A549 (cell line): ENCODE measurements around the gene METTL23. TPM values are rescaled to one million over a fixed set of nuclear protein-coding genes. Genes with fewer than 3 reads are reported as not detected.
A peak's percentile ranks its signal among the peaks of the same experiment; 100 is the strongest.

Experiments used
- ATAC-seq, 2 experiments: fragments of 200-7000 bp in 1 of 2; fragments of >200 bp in 1 of 2; cut with Nextera tagmentation in 1 of 2; cut with Tn5 transposase in 1 of 2; 3 replicates each; pipeline versions ENCODE4 v1.8.0 to v1.9.1; 2018 to 2020; ENCODE audit warnings: mild to moderate bottlenecking in 1 of 2, moderate library complexity in 1 of 2
- CTCF ChIA-PET: fragments of 300-600 bp; sonication (Branson Sonifier 250); formaldehyde crosslinking; extraction: SDS; loops from one replicate; lab custom pipeline; 2021; ENCODE audit warnings: antibody characterized with exemption, inconsistent platforms; lab: Yijun Ruan, JAX
- POLR2A ChIA-PET: fragments of 350-600 bp; formaldehyde crosslinking; extraction: SDS; loops from one replicate; lab custom pipeline; 2021; ENCODE audit warnings: antibody characterized with exemption, inconsistent platforms; lab: Yijun Ruan, JAX
- DNase-seq, 2 experiments: peaks; one replicate each; pipeline versions ENCODE4 v3.0.0 to v3.0.0-alpha.2; 2011 to 2016; ENCODE audit warnings: low read depth in 1 of 2, low spot score in 1 of 2
- FAIRE-seq: peaks from 2 replicates; lab custom pipeline; 2011; peaks lifted over from hg19 to GRCh38; lab: Jason Lieb, UNC
- H3K27ac ChIP-seq, 2 experiments: fragments of >200 bp; sonication (Bioruptor Twin); formaldehyde crosslinking; 3 replicates each; pipeline ENCODE4 v1.5.1; 2016 to 2017
- H3K4me1 ChIP-seq: fragments of >200 bp; sonication (Bioruptor Twin); formaldehyde crosslinking; 3 replicates; pipeline ENCODE4 v1.6.1; 2016
- H3K4me2 ChIP-seq: fragments of >200 bp; sonication (Bioruptor Twin); formaldehyde crosslinking; 3 replicates; pipeline ENCODE4 v1.6.1; 2016
- H3K4me3 ChIP-seq: fragments of >200 bp; sonication (Bioruptor Twin); formaldehyde crosslinking; 3 replicates; pipeline ENCODE4 v1.5.1; 2016
- H3K9me3 ChIP-seq: fragments of >200 bp; sonication (Bioruptor Twin); formaldehyde crosslinking; 3 replicates; pipeline ENCODE4 v1.6.1; 2016
- CBX2 ChIP-seq: fragments of 200-600 bp; sonication (generic); IDR thresholded peaks from 2 replicates; pipeline ENCODE4 v1.6.1; 2016; ENCODE audit warnings: low read depth, mild to moderate bottlenecking, borderline replicate concordance
- CHD4 ChIP-seq: fragments of 200-600 bp; sonication (generic); IDR thresholded peaks from 2 replicates; pipeline ENCODE4 v1.6.1; 2016; ENCODE audit warnings: antibody characterized with exemption, mild to moderate bottlenecking, borderline replicate concordance
- CTCF ChIP-seq: fragments of >200 bp; sonication (Bioruptor Twin); formaldehyde crosslinking; IDR thresholded peaks from 3 replicates; pipeline ENCODE4 v1.5.1; 2016
- EHF ChIP-seq: fragments of 250-450 bp; sonication (Bioruptor Pico); IDR thresholded peaks from 2 replicates; pipeline ENCODE4 v1.5.0; 2020; ENCODE audit warnings: mild to moderate bottlenecking
- EHMT2 ChIP-seq: fragments of 200-600 bp; sonication (generic); IDR thresholded peaks from 2 replicates; pipeline ENCODE4 v1.6.1; 2016; ENCODE audit warnings: antibody characterized with exemption, low read depth, mild to moderate bottlenecking, moderate library complexity
- ELK1 ChIP-seq: fragments of 150-350 bp; IDR thresholded peaks from 2 replicates; pipeline ENCODE4 v1.6.1; 2014; ENCODE audit warnings: low read depth, mild to moderate bottlenecking, low read length
- EP300 ChIP-seq, 2 experiments: fragments of >200 bp; sonication (Bioruptor Twin); formaldehyde crosslinking; IDR thresholded peaks; 2 replicates in 1 of 2; 3 replicates in 1 of 2; pipeline ENCODE4 v1.6.1; 2016 to 2017
- ESRRA ChIP-seq: fragments of 150-350 bp; IDR thresholded peaks from 2 replicates; pipeline ENCODE4 v1.6.1; 2014; ENCODE audit warnings: mild to moderate bottlenecking, low read length, borderline replicate concordance
- FOSB ChIP-seq: fragments of 250-450 bp; sonication (Bioruptor Pico); IDR thresholded peaks from 2 replicates; pipeline ENCODE4 v1.5.0; 2020; ENCODE audit warnings: mild to moderate bottlenecking, moderate library complexity
- HDAC2 ChIP-seq: fragments of 200-600 bp; sonication (generic); IDR thresholded peaks from 2 replicates; pipeline ENCODE4 v1.6.1; 2016
- HOXB5 ChIP-seq: fragments of 250-450 bp; sonication (Bioruptor Pico); IDR thresholded peaks from 2 replicates; pipeline ENCODE4 v1.5.0; 2020; ENCODE audit warnings: mild to moderate bottlenecking, moderate library complexity
- JUN ChIP-seq, 2 experiments: fragments of >200 bp; sonication (Bioruptor Twin); formaldehyde crosslinking; IDR thresholded peaks; 2 replicates in 1 of 2; 3 replicates in 1 of 2; pipeline ENCODE4 v1.6.1; 2016 to 2017
- JUNB ChIP-seq: fragments of >200 bp; sonication (Bioruptor Twin); formaldehyde crosslinking; IDR thresholded peaks from 2 replicates; pipeline ENCODE4 v1.6.1; 2016
- MAFK ChIP-seq: fragments of 450-650 bp; IDR thresholded peaks from 2 replicates; pipeline ENCODE4 v1.6.1; 2014; ENCODE audit not compliant: partially characterized antibody
- MYC ChIP-seq: IDR thresholded peaks from 2 replicates; pipeline ENCODE4 v1.6.1; 2012; ENCODE audit warnings: mild to moderate bottlenecking, inconsistent platforms, low read length, improper control_type of control experiment, borderline replicate concordance
- NFE2L2 ChIP-seq: fragments of 150-350 bp; conservative IDR thresholded peaks from 2 replicates; pipeline ENCODE4 v1.6.1; 2014; ENCODE audit warnings: low read length
- POLR2A ChIP-seq: IDR thresholded peaks from 2 replicates; pipeline ENCODE4 v1.6.1; 2012; ENCODE audit warnings: mild to moderate bottlenecking, low read length
- RAD21 ChIP-seq, 2 experiments: fragments of >200 bp in 1 of 2; sonication (Bioruptor Twin) in 1 of 2; formaldehyde crosslinking in 1 of 2; IDR thresholded peaks in 1 of 2; conservative IDR thresholded peaks in 1 of 2; 2 replicates in 1 of 2; 3 replicates in 1 of 2; pipeline ENCODE4 v1.6.1; 2012 to 2018; ENCODE audit warnings: inconsistent platforms in 1 of 2
- RARB ChIP-seq: fragments of 250-450 bp; sonication (Bioruptor Pico); IDR thresholded peaks from 2 replicates; pipeline ENCODE4 v1.8.0; 2021; ENCODE audit warnings: mild to moderate bottlenecking, moderate library complexity
- REST ChIP-seq: fragments of 200-600 bp; sonication (generic); IDR thresholded peaks from 2 replicates; pipeline ENCODE4 v1.6.1; 2016; ENCODE audit warnings: antibody characterized with exemption, mild to moderate bottlenecking, moderate library complexity
- RNF2 ChIP-seq: fragments of 200-600 bp; sonication (generic); IDR thresholded peaks from 2 replicates; pipeline ENCODE4 v1.6.1; 2016; ENCODE audit warnings: low read depth, mild to moderate bottlenecking, antibody characterized with exemption, moderate library complexity, borderline replicate concordance
- SREBF2 ChIP-seq: fragments of 450-650 bp; IDR thresholded peaks from 2 replicates; pipeline ENCODE4 v1.6.1; 2014; ENCODE audit warnings: mild to moderate bottlenecking, moderate library complexity
- TFCP2L1 ChIP-seq: fragments of 250-450 bp; sonication (Bioruptor Pico); IDR thresholded peaks from 2 replicates; pipeline ENCODE4 v1.5.0; 2021; ENCODE audit warnings: mild to moderate bottlenecking
- TP53 ChIP-seq: fragments of 250-450 bp; sonication (Bioruptor Pico); IDR thresholded peaks from 2 replicates; pipeline ENCODE4 v1.5.0; 2021; ENCODE audit warnings: mild to moderate bottlenecking, moderate library complexity
- USF2 ChIP-seq: fragments of 450-650 bp; IDR thresholded peaks from 2 replicates; pipeline ENCODE4 v1.6.1; 2014; ENCODE audit warnings: antibody characterized with exemption
- ZSCAN20 ChIP-seq: fragments of 250-450 bp; sonication (Bioruptor Pico); IDR thresholded peaks from 2 replicates; pipeline ENCODE4 v1.8.0; 2022; ENCODE audit warnings: mild to moderate bottlenecking, moderate library complexity
- WGBS: methylation state at CpG from one replicate; pipeline ENCODE4 v1.1.6; 2017; ENCODE audit errors: missing lambda C conversion rate; 5-methylcytosine and 5-hydroxymethylcytosine counted together
- polyA plus RNA-seq, 4 experiments: library from polyadenylated mRNA; depleted of rRNA in 3 of 4; stranded (reverse); fragments of >200 nt; fragmentation: RNase III in 1 of 4; extraction: RNeasy Plus Mini Kit Qiagen cat#74134 plus additional on column Dnase treatment in 1 of 4; gene quantifications; 2 replicates in 3 of 4; 3 replicates in 1 of 4; pipeline ENCODE4 v1.2.3, GENCODE V29; 2011 to 2017

METTL23 gene
- polyA plus RNA-seq, 2 of the 4 experiments (the other 2 are of a cell fraction), result 64.9 to 120 TPM

DNA sequence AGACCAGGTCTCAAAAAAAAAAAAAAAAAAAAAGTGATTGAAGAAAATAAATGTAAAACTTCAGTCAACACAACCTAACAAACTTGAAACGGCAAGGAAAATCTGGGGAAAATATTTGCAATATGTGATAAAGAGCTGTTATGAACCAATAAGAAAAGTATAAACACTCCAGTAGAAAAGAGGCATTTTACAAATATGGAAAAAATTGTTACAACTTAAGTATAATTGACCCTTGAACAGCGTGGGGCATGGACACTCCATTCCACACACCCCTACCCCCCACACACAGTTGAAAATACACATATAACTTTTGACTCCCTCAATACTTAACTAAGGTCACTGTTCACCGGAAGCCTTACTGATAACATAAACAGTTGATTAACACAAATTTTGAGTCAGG is 31.9 kb downstream of the METTL23 start:
- DNase-seq, result no peak
- no peak for FAIRE-seq
- Histone ChIP-seq H3K27ac (no peak overlapping the region), H3K4me1 (no peaks in the 10 kb centered on the region), H3K4me3 (no peak overlapping the region), H3K4me2 (no peak overlapping the region), H3K9me3 (peaks cover 6% of the 10 kb centered on the region; the same call in 1 of the 3 replicates)
- CTCF ChIA-PET, result interaction anchor here (0.6 to 2.3 kb wide), 7 partner anchors 10 to 165 kb away, joined by 3 to 6 read pairs (median 4); partner anchors contain the start of gene MGAT5B
- TF ChIP-seq NFE2L2 (no peak), EP300 (IDR thresholded peaks at IDR 0.05) (no peak), CBX2 (no peak), JUNB (no peak), ELK1 (no peak), JUN (IDR thresholded peaks at IDR 0.05) (no peak), ESRRA (no peak), EHMT2 (no peak), RNF2 (no peak), MAFK (no peak), CHD4 (no peak), FOSB (no peak), HDAC2 (no peak), USF2 (no peak), EHF (CRISPR knock-in tag) (no peak), RAD21 (conservative IDR thresholded peaks at IDR 0.05 in 1 of 2, IDR thresholded peaks at IDR 0.05 in 1 of 2) (no peak)
- WGBS, result 90% methylated on average over 3 of the region's 3 CpGs
- ATAC-seq, result no peak
- POLR2A ChIA-PET, result no interaction called here

DNA sequence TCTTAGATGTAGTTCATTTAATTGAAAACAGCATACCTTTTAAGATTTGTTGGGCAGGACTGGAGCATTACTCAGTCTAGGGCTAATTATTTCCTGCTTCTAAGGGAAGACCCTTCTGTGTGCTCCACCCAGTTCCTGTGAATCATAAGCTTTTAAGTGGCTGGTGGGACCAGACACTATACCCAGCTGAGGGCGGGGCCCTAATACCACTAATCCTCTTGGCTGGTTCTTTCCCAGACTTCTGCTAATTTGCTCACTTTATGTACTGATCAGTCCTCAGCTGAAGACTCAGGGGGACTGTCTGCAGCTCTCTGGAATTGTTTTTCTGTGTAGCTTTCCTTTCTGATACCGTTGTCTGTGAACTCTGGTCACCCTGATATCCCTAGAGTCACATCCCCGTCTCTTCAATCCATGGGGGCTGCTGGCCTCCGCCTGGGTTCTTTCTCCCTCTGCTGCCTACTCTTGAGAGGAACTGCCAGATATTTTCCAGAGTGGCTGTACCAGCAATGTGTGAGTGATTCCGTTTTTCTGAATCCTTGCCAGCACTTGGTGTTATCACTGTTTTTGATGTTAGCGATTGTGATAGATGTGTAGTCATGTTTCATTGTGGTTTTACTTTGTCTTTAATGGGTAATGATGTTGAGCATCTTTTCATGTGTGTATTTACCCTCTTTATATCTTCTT is 46.3 kb downstream of the METTL23 start:
- ChIA-PET POLR2A (interaction anchor here (0.6 kb wide), 2 partner anchors 10 to 22 kb away, joined by 5 to 6 read pairs; no protein-coding TSS in a partner anchor), CTCF (interaction anchor here (0.7 to 2.5 kb wide), 4 partner anchors 9 to 95 kb away, joined by 3 to 9 read pairs (median 3); partner anchors contain the start of genes JMJD6, METTL23 and MGAT5B)
- 83% methylated on average over 6 of the region's 6 CpGs for WGBS
- peak; percentile 43 to 84; a peak in 4 of 6 replicates for ATAC-seq
- Histone ChIP-seq H3K27ac (peak overlapping the region in 1 of 2 experiments; percentile 40; a peak in 2 of 6 replicates), H3K4me3 (no peak overlapping the region), H3K4me1 (peaks cover 6% of the 10 kb centered on the region; the same call in 2 of the 3 replicates), H3K9me3 (no peaks in the 10 kb centered on the region), H3K4me2 (peak overlapping the region; percentile 11; the same call in 1 of the 3 replicates)
- no peak for FAIRE-seq
- DNase-seq, result peak in 1 of 2 experiments; percentile 55
- TF ChIP-seq RARB (CRISPR knock-in tag), result no peak
- no peak for TF ChIP-seq EHMT2

GRCh38 chr17:76775021-76775600 is 48.5 kb downstream of the METTL23 start:
- H3K4me3 ChIP-seq, result no peak overlapping the region
- H3K4me1 ChIP-seq, result peaks cover 6% of the 10 kb centered on the region; the same call in 2 of the 3 replicates
- FAIRE-seq, result no peak
- no peak overlapping the region for H3K4me2 ChIP-seq
- 86% methylated on average over 10 of the region's 10 CpGs for WGBS
- ATAC-seq, result no peak
- ChIA-PET CTCF (interaction anchor here (1.1 kb wide), 1 partner anchor 291 kb away, joined by 4 read pairs; no protein-coding TSS in a partner anchor), POLR2A (no interaction called here)
- H3K27ac ChIP-seq, result no peak overlapping the region
- no peak for DNase-seq
- H3K9me3 ChIP-seq, result no peaks in the 10 kb centered on the region
- no peak for TF ChIP-seq POLR2A
- TF ChIP-seq ZSCAN20, result no peak
- no peak for TF ChIP-seq TFCP2L1 (CRISPR knock-in tag)
- TF ChIP-seq CTCF, result no peak
- TF ChIP-seq JUN (IDR thresholded peaks at IDR 0.05), result no peak
- no peak for TF ChIP-seq SREBF2
- TF ChIP-seq TP53, result no peak
- no peak for TF ChIP-seq MYC
- TF ChIP-seq REST, result no peak
- TF ChIP-seq HOXB5 (CRISPR knock-in tag), result no peak
- no peak for TF ChIP-seq CHD4
- TF ChIP-seq EP300 (IDR thresholded peaks at IDR 0.05), result no peak
- no peak for TF ChIP-seq RARB (CRISPR knock-in tag)
